ENCODE results near the gene RCAN2. TPM values are rescaled to one million over a fixed set of nuclear protein-coding genes. Genes with fewer than 3 reads are reported as not detected.

Gene RCAN2
- total RNA-seq, 6 donors from 2014 or later = 4.8 to 14.6 (median 9.1) TPM

- Histone ChIP-seq H3K4me1 (no peaks in the 10 kb centered on the region), H3K9me3 (no peaks in the 10 kb centered on the region), H3K4me3 (no peak overlapping the region), H3K36me3 (no peaks in the 10 kb centered on the region), H3K27me3 (no peaks in the 10 kb centered on the region), H3K27ac (no peak overlapping the region)
- DNase-seq (no peak), ATAC-seq (ENCODE audit: low FRiP score in 2 of 2) (no peak)
- WGBS, 2 donors = 84% methylated on average over 6 to 7 of the region's 7 CpGs
- TF ChIP-seq POLR2AphosphoS5 (IDR thresholded peaks at IDR 0.05) (no peak), EP300 (IDR thresholded peaks at IDR 0.05) (no peak), CTCF (IDR thresholded peaks at IDR 0.05) (no peak), POLR2A (IDR thresholded peaks at IDR 0.05) (no peak)
These were observed 220.9 kb downstream of the RCAN2 start for GRCh38 chr6:46270336-46270735.

- H3K4me3 ChIP-seq = no peak overlapping the region
- DNase-seq (no peak), ATAC-seq (ENCODE audit: low FRiP score in 2 of 2) (peak in 1 of 2 donors; percentile 56)
- WGBS, 2 donors = 85 to 92% methylated on average over 2 to 5 of the region's 5 CpGs
- H3K4me1 ChIP-seq = no peaks in the 10 kb centered on the region
- H3K36me3 ChIP-seq = no peaks in the 10 kb centered on the region
- H3K27me3 ChIP-seq = no peaks in the 10 kb centered on the region
- no peak for TF ChIP-seq POLR2AphosphoS5 (IDR thresholded peaks at IDR 0.05)
- TF ChIP-seq EP300 (IDR thresholded peaks at IDR 0.05) = no peak
- TF ChIP-seq POLR2A (IDR thresholded peaks at IDR 0.05) = no peak
- no peak for TF ChIP-seq CTCF (IDR thresholded peaks at IDR 0.05)
- no peaks in the 10 kb centered on the region for H3K9me3 ChIP-seq
- H3K27ac ChIP-seq = no peak overlapping the region
These were observed 221.6 kb downstream of the RCAN2 start for GRCh38 chr6:46269447-46270229.

GRCh38 chr6:46267515-46267914 is 223.7 kb downstream of the RCAN2 start:
- Histone ChIP-seq H3K4me1 (no peaks in the 10 kb centered on the region), H3K36me3 (no peaks in the 10 kb centered on the region), H3K27ac (no peak overlapping the region), H3K9me3 (no peaks in the 10 kb centered on the region), H3K27me3 (no peaks in the 10 kb centered on the region), H3K4me3 (no peak overlapping the region)
- TF ChIP-seq POLR2A (IDR thresholded peaks at IDR 0.05) = no peak
- TF ChIP-seq POLR2AphosphoS5 (IDR thresholded peaks at IDR 0.05) = no peak
- TF ChIP-seq CTCF (IDR thresholded peaks at IDR 0.05) = no peak
- TF ChIP-seq EP300 (IDR thresholded peaks at IDR 0.05) = no peak
- DNase-seq (no peak), ATAC-seq (ENCODE audit: low FRiP score in 2 of 2) (no peak)
- 86 to 92% methylated on average over 3 of the region's 3 CpGs for WGBS, 2 donors

- Histone ChIP-seq H3K4me1 (no peaks in the 10 kb centered on the region), H3K36me3 (no peaks in the 10 kb centered on the region), H3K27me3 (no peaks in the 10 kb centered on the region), H3K9me3 (no peaks in the 10 kb centered on the region), H3K4me3 (no peak overlapping the region), H3K27ac (no peak overlapping the region)
- WGBS, 2 donors = 87 to 91% methylated on average over 2 of the region's 2 CpGs
- no peak for TF ChIP-seq EP300 (IDR thresholded peaks at IDR 0.05)
- no peak for TF ChIP-seq POLR2A (IDR thresholded peaks at IDR 0.05)
- no peak for TF ChIP-seq POLR2AphosphoS5 (IDR thresholded peaks at IDR 0.05)
- no peak for TF ChIP-seq CTCF (IDR thresholded peaks at IDR 0.05)
- no peak for DNase-seq
- ATAC-seq (ENCODE audit: low FRiP score in 2 of 2) = no peak
These were observed 225.9 kb downstream of the RCAN2 start for GRCh38 chr6:46265373-46265772.

GRCh38 chr6:46263707-46264086 is 227.6 kb downstream of the RCAN2 start:
- DNase-seq (no peak), ATAC-seq (ENCODE audit: low FRiP score in 2 of 2) (no peak)
- TF ChIP-seq POLR2AphosphoS5 (IDR thresholded peaks at IDR 0.05) (no peak), EP300 (IDR thresholded peaks at IDR 0.05) (no peak), CTCF (IDR thresholded peaks at IDR 0.05) (no peak), POLR2A (IDR thresholded peaks at IDR 0.05) (no peak)
- Histone ChIP-seq H3K27ac (no peak overlapping the region), H3K4me1 (no peaks in the 10 kb centered on the region), H3K27me3 (no peaks in the 10 kb centered on the region), H3K9me3 (no peaks in the 10 kb centered on the region), H3K36me3 (no peaks in the 10 kb centered on the region), H3K4me3 (no peak overlapping the region)
- WGBS, 2 donors = 53 to 61% methylated on average over 1 of the region's 1 CpG

Measured in upper lobe of left lung (tissue), 6 donors.